ENCODE data around the gene GSTM2.
"Not testable (repeated sequence)": the region's sequence is repeated elsewhere in the genome, so short reads cannot be mapped to it uniquely, and the experiment has no call there.

- TF ChIP-seq CTCF (conservative IDR thresholded peaks at IDR 0.05; ENCODE audit: low read length); EZH2phosphoT487 (IDR thresholded peaks at IDR 0.05; ENCODE audit: borderline replicate concordance): not testable (repeated sequence)
These were observed 26.5 kb downstream of the GSTM2 start for GRCh38 chr1:109694400-109694799.

Data from Loucy (cell line).